Measurements from ENCODE around the gene VWA3B. TPM values are rescaled to one million over a fixed set of nuclear protein-coding genes. Genes with fewer than 3 reads are reported as not detected.

VWA3B gene
- total RNA-seq, 1 donor from 2014 or later = not detected

DNA sequence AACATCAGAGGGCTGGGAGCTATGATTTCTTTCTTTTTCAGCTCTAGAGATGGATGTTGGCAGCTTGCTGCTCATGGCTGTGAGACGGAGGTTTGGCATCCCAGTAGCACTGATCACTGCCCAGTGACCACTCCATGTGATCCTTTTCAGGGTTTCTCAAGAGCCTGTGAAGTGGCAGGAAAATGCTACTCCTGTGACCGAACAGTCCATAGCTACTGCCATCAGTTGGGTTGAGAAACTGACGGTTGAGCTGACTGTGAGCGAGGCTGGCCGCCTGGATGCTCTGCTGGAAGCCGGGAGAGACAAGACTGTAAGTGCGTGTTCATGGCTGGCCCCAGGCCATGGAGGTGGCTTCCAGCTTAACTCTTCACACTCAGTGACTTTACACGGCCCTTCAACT is 34.2 kb downstream of the VWA3B start:
- Mint-ChIP-seq H3K27ac (ENCODE audit: unreplicated experiment) (no peak overlapping the region), H3K36me3 (ENCODE audit: low read depth) (no peaks in the 10 kb centered on the region), H3K9me3 (ENCODE audit: low read depth) (no peaks in the 10 kb centered on the region), H3K27me3 (ENCODE audit: low read depth) (peaks cover 55% of the 10 kb centered on the region), H3K4me3 (ENCODE audit: unreplicated experiment) (no peak overlapping the region), H3K4me1 (ENCODE audit: low read depth) (peaks cover 2% of the 10 kb centered on the region)
- TF ChIP-seq, protein P1, sequence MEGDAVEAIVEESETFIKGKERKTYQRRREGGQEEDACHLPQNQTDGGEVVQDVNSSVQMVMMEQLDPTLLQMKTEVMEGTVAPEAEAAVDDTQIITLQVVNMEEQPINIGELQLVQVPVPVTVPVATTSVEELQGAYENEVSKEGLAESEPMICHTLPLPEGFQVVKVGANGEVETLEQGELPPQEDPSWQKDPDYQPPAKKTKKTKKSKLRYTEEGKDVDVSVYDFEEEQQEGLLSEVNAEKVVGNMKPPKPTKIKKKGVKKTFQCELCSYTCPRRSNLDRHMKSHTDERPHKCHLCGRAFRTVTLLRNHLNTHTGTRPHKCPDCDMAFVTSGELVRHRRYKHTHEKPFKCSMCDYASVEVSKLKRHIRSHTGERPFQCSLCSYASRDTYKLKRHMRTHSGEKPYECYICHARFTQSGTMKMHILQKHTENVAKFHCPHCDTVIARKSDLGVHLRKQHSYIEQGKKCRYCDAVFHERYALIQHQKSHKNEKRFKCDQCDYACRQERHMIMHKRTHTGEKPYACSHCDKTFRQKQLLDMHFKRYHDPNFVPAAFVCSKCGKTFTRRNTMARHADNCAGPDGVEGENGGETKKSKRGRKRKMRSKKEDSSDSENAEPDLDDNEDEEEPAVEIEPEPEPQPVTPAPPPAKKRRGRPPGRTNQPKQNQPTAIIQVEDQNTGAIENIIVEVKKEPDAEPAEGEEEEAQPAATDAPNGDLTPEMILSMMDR (IDR thresholded peaks at IDR 0.05) = no peak
- DNase-seq (ENCODE audit: low spot score) = no peak

DNA sequence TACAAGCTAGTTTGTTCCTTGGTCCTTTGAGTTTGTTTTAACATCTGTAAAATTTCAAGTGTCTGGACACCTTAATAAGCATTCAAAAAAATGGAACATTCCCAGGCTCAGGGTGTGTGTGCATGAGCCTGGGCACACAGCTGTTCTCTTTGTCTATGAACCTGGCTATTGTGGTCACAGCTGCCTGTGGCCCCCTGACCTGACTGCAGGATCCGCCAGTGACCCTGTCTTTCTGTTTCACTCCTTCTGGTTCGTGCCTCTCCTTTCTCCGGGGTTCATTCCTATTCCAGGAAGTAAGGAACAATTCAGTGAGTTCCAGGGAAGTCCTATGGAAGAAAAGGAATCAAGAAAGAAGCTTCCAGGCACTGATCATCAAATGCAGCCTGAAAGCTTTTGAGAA is 35.6 kb downstream of the VWA3B start:
- Mint-ChIP-seq H3K4me1 (ENCODE audit: low read depth) (peaks cover 2% of the 10 kb centered on the region), H3K4me3 (ENCODE audit: unreplicated experiment) (no peak overlapping the region), H3K36me3 (ENCODE audit: low read depth) (no peaks in the 10 kb centered on the region), H3K9me3 (ENCODE audit: low read depth) (no peaks in the 10 kb centered on the region), H3K27ac (ENCODE audit: unreplicated experiment) (no peak overlapping the region), H3K27me3 (ENCODE audit: low read depth) (peaks cover 57% of the 10 kb centered on the region)
- TF ChIP-seq, protein P1 (IDR thresholded peaks at IDR 0.05) = no peak
- no peak for DNase-seq (ENCODE audit: low spot score)

DNA sequence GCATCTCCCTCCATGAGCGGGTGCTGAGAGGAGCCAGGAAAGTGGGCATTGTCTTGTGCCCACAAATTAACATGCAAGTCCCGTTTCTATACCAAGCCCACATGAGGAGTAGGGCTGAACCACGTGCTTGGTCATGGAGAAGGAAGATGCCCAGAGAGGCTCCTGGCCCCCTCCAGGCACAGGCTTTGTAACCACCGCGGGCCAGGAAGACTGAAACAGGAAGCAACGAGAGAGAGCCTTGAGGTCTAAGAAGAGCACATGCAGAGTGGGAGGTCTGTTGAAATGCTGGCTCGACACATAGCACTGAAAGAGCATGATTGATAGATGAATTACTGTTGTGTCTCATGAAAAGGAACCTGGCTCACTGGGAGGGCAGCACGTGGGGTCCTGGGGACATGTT is 36.3 kb downstream of the VWA3B start:
- Mint-ChIP-seq H3K27me3 (ENCODE audit: low read depth) (peaks cover 62% of the 10 kb centered on the region), H3K9me3 (ENCODE audit: low read depth) (no peaks in the 10 kb centered on the region)
- DNase-seq (ENCODE audit: low spot score) = no peak

DNA sequence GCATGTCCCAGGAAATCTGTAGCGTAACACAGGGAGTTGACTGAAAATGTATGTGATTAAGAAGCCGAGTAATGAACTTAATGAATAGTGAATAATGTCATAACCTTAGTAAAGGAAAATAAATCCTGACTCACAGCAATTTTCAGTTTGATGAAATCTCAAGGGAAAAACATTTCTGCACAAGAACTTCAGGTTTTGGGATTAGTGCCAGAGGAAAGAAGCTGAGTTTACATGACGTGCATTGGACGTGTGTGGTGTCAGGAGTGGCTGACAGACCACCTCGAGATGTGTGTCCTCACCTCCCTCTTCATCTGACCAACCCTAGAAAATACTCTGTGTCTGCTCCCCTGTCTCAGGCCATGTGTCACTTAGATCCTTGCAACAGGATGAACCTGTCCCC is 39.1 kb downstream of the VWA3B start:
- Mint-ChIP-seq H3K27ac (ENCODE audit: unreplicated experiment) (no peak overlapping the region), H3K4me3 (ENCODE audit: unreplicated experiment) (no peak overlapping the region), H3K4me1 (ENCODE audit: low read depth) (no peaks in the 10 kb centered on the region), H3K27me3 (ENCODE audit: low read depth) (peaks cover 69% of the 10 kb centered on the region), H3K36me3 (ENCODE audit: low read depth) (no peaks in the 10 kb centered on the region), H3K9me3 (ENCODE audit: low read depth) (no peaks in the 10 kb centered on the region)
- TF ChIP-seq, protein P1 (IDR thresholded peaks at IDR 0.05) = no peak
- no peak for DNase-seq (ENCODE audit: low spot score)

More for the DNA sequence above, 36.3 kb downstream of the VWA3B start:
- Mint-ChIP-seq H3K36me3 (ENCODE audit: low read depth) (no peaks in the 10 kb centered on the region), H3K4me1 (ENCODE audit: low read depth) (peaks cover under 1% of the 10 kb centered on the region), H3K27ac (ENCODE audit: unreplicated experiment) (no peak overlapping the region), H3K4me3 (ENCODE audit: unreplicated experiment) (no peak overlapping the region)
- TF ChIP-seq, protein P1 (IDR thresholded peaks at IDR 0.05) = no peak

DNA sequence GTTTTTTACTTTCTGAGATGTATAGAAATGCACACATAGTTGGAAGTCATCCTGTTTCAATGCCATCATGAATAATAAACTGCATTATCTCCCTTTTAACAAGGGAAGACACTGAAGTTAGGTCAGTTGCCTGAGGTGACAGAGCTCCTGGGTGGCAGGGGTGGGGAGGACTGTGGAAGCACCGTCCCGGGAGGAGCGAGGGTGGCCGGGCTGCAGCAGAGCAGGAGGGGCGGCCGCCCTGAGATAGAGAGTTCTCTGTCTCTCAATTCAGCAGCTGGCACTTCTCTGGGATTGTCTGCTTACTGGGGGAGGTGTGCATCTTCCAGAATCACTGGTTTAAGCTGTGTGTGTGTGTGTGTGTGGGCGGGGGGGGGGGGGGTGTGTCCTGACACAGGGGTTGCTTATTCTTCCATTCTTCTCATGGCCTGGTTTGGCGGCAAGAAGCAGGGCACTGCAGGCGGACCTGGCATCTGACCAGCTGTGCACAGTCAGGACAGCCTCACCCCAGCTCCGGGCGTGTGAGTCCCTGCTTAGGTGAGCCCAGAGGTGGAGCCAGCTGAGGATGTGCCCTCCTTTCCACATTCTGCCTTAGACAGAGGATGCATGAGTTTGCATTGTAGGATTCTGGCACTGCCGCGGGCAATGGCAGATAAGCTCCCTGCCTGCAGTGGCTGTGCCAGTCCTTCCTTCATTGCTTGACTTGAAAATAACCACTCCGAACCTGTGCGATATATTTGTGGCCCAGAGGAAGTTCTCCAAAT is 40.4 kb downstream of the VWA3B start:
- TF ChIP-seq, protein P1 (IDR thresholded peaks at IDR 0.05) = no peak
- Mint-ChIP-seq H3K27ac (ENCODE audit: unreplicated experiment) (no peak overlapping the region), H3K9me3 (ENCODE audit: low read depth) (no peaks in the 10 kb centered on the region), H3K4me1 (ENCODE audit: low read depth) (no peaks in the 10 kb centered on the region), H3K27me3 (ENCODE audit: low read depth) (peaks cover 62% of the 10 kb centered on the region), H3K36me3 (ENCODE audit: low read depth) (no peaks in the 10 kb centered on the region), H3K4me3 (ENCODE audit: unreplicated experiment) (no peak overlapping the region)
- DNase-seq (ENCODE audit: low spot score) = no peak
